NCI-H2196 (cell line): Measurements from ENCODE around the gene CTIF.
"Not testable (repeated sequence)": the region's sequence is repeated elsewhere in the genome, so short reads cannot be mapped to it uniquely, and the experiment has no call there.

ENCODE experiments used
- DNase-seq: peaks from one replicate; lab custom pipeline; 2025; ENCODE audit not compliant: unreplicated experiment; lab: John Stamatoyannopoulos, UW

Gene CTIF

DNA sequence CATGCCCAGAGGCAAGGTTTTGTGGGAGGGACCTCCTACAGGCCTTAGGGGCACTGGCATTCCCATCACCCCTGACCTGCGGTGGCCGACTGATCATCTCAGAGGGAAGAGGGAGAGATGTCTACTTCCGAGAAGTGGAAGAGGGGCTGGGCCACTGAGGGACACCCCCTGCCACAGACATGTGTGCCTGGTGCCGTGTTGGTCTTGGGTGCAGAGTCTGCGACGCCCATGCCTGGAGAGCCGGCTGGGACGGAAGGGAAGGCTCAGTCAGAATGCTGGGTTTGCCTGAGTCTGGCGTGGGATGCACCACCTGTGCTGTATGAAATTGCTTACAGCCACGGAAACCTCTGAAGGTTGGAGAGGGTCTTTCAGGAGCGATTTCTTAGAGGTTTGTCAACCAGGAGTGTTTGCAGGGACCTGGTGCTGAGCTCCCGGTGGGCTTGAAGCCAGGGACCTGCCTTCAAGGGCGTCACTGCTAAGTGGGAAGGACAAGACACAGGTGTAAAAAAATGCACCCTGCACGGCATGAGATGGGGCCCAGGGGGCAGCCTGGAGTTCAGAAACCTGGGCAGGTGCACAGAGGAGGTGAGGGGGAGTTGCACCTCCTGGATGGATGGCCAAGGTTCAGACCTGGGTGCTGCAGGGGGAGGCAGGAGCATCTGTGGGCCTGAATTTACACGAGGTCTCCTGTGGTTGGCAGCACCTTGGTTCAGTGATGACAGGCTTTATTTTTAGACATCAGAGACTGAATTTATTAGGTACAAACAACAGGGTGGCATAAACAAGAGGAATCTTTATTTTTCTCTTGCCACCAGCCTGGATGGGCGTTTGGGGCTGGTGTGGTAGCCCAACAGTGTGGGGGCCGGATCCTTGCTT lies 100.3 kb downstream of the CTIF start:
- no peak for DNase-seq

DNA sequence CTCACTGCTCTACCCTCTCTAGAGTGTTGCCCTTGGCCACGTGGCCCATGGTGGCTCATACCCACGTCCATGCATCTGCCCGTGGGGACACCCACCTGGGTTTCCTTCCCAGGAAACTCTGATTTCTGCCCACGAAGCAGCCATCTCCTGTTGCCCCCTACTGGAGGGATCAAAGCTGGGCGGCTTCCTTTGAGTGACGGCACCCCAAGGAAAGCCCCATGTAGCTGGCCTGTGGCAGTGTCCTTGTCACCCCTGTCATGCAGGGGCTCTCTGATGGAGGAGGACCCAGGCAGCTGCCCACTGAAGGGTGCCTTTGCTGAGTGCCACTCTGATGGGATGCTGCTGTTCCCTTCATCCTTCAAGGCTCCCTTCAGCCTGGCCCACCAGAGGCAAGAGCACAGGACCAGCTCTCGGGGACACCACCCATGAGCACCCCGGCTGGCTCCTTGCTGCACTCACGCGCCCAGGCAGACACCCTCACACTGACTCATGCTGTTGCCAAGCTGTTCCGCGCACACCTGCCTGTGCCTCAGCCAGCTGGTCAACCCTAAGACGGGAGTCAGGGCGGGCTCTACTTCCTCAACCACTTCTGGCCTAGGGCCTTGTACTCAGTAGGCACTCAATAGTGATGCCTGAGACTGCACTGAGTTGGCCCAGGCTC lies 101.1 kb downstream of the CTIF start:
- DNase-seq, result no peak

DNA sequence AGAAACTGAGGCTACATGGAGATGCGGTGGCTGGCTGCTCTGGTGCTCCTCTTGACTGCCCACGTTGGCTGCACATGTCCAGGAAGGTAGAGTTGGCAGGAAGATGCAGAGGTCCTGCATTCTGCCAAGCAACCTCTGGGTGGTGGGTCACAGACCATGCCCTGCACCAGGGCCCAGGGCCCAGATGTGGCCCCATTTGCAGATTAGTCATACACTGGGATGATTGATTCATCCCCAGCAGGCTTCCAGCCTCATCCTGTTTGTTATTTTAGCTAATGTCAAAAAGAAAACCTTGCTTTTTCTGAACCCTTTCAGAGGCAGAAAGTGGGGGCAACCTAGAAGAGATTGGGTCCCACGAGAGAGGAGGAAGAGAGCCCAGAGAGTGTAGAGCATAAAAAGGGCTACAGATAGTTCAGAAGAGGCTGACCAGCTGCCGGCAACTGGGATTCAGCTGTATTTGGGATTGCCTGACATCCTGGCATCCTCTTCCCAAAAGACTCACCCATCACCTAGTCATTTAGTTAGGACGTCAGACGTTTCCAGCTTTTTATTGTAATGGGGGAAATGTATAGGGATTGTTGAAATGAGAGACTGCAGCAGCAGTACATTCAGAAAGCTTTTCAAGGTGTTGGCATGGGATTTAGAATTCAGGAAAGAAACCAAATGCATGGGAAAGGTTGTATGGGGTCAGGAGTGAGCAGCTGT lies 101.9 kb downstream of the CTIF start:
- DNase-seq, result no peak

DNA sequence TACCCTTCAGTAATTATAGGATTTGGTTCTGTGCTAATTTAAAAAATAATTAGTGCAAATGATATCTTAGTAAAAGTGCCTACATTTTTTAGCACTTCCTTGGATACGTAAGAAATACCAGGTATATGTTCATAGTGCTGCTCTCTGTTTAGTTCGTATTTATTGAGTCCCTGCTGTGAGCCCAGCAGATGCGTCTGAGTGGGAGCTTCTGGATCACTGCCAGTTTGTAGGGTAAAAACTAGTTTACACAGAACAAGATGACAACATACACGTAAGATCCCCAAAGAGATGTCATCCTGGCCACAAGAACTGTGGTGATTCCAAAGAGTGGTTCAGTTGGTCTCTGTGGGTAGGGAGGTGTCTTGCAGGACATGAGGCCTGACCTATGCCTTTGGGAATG lies 103.2 kb downstream of the CTIF start:
- no peak for DNase-seq

DNA sequence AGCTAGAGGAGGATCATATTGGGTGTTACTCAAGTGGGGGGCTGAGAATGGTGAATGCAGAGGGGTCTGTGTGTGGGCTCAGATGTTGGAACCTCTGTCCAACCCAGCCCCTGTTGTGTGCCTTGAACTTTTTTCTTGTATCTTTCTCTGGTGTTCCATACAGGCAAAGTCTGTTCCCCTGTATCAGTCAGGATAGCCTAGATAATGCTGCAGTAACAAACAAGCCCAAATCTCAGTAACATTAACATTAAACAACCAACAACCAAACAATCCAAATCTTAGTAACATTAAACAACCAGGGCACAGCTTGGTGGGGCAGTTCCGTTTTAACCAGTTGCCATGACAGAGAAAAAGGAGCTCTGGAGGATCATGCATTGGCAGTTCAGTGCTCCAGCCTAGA lies 103.7 kb downstream of the CTIF start:
- DNase-seq, result no peak

DNA sequence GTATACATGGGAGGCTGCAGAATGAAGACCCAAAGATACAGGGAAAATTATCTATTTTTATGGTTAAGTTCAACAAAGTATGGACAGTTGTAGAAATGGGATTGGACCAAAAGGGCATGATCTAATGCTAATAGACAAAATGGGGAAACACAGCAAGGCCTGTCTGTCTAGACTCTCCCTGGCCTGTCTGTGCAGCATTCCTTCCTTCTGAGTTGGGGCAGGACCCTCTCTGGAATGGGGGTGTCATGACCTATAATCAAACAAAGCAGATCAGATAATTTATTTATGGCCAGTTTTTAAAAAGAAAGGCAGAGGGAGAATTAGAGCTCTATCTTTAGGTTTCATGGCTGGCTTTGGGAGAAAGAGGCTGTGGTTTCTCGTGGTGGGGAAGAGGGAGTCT lies 104.4 kb downstream of the CTIF start:
- no peak for DNase-seq

DNA sequence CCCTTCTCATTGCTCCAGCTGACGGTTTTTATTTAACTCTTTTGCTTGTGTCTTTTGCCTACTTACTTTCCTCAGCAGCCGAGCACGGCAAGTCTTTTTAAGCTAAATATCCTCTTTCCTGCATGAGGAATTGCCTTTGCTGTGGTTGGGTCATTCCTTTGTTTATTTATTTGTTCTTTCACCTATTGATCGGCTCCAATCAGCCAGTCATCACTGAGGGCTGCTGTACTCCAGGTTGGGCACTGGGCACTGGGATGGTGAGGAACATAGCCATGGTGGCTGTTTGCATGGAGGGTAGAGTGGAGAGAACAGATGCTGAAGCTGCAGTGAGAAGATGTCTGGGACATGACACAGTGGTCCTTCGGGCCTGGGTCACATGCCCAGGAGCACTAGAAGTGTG lies 105.2 kb downstream of the CTIF start:
- no peak for DNase-seq

DNA sequence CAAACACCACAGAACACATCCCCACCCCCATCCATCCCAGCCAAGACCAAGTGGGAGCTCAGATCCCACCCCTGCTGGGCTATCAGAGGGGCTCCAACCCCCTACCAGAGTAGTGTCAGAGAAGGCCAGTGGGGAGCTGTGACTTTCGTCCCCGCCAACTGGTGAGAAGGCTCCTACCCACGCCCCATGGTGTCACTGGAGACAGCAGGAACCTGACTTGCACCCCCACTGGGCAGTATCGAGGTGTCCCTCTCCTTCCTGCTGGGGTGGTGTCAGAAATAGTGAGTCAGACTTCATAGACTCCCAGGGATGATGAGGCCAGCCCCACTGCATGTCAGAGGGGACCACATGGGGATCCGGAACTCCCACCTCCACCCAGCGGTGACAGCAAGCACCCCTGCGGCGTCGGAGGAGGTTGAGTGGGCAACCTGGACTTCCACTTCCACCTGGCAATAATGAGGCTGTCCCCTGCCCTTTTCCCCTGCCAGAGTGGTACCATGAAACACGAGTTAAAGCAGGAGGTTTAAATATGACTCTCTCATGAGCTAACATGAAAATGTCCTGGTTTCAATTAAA lies 106.7 kb downstream of the CTIF start:
- DNase-seq, result no peak

DNA sequence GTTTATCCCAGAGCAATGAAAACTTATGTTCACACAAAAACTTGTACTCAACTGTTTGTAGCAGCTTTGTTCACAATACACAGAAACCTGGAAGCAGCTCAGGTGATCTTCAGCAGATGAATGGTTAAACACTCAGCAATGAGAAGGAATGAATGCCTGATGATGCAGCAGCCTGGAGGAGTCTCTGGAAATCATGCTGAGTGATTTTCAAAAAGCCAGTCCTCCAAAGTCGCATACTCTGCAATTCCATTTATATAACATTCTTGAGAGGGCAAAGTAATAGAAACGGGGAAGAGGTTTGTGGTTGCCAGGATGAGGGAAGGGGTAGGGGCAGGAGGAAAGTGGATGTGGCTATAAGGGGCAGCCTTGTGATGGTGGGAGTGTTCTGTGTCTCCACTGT lies 108.1 kb downstream of the CTIF start:
- no peak for DNase-seq

DNA sequence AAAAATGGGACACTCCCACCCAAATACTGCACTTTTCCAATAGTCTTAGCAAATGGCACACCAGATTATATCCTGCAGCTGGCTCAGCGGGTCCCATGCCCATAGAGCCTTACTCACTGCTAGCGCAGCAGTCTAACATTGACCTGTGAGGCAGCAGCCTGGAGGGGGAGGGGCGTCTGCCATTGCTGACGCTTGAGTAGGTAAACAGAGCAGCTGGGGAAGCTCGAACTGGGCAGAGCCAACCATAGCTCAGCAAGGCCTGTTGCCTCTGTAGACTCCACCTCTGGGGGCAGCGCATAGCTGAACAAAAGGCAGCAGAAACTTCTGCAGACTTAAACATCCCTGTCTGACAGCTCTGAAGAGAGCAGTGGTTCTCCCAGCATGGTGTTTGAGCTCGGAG lies 110.4 kb downstream of the CTIF start:
- DNase-seq, result peak; percentile 42

DNA sequence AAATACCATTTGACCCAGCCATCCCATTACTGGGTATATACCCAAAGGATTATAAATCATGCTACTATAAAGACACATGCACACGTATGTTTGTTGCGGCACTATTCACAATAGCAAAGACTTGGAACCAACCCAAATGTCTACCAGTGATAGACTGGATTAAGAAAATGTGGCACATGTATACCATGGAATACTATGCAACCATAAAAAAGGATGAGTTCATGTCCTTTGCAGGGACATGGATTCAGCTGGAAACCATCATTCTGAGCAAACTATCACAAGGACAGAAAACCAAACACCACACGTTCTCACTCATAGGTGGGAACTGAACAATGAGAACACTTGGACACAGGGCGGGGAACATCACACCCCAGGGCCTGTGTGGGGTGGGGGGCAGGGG lies 115.8 kb downstream of the CTIF start:
- not testable (repeated sequence) for DNase-seq

DNA sequence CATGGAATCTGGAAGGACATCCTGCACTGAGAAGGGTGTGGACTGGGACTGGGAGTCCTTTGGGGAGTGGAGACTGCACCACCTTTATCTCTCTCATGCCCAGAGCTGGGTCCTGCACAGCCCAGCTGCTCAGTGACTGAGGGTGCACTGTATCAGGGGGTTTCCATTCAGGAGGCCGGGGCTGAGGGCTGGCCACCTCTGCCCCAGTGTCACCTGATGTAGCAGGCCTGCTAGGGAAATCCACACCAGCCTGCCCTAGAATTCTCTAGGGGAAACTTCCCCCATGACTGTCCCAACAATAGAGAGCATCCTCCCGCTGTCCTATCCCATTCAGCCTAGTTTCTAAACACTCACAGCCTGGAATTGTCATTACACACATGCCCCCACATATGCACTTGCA lies 116.7 kb downstream of the CTIF start:
- DNase-seq, result no peak

DNA sequence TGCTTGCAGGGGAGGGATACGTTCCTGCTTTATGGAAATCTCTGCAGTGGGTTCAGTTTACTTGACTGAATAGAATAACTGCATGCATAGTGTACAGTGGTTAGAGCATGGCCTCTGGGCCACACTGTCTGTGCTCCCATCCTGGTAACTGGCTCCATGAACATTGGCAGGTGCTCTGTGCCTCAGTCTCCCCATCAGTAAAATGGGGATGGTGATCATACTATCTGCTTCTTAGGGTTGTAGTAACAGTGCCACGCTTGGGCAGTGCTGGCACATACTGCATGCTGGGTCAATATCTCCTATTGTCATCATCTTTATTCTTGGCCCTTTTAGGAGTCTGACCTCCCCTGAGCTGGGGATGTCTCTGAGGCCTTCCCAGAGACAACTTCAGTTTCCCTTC lies 117.3 kb downstream of the CTIF start:
- no peak for DNase-seq

DNA sequence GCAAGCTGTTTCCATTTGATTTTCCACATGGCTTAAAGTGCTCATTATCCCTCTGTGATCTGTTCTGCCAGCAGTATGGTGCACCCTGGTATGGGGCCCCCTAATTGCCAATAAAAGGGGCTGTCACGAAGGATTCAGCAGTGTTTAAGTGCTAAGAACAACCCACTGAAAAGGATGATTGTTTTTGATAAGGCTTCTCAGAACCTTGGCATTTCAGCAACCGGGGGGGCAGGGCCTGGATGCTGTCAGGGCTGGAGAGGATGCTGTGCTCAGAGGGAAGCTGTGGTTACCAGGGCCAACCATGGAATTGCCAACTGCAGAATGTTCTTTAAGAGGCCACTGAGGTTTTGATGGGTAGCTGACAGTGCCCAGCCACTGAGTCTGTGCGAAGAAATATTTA lies 117.8 kb downstream of the CTIF start:
- no peak for DNase-seq

DNA sequence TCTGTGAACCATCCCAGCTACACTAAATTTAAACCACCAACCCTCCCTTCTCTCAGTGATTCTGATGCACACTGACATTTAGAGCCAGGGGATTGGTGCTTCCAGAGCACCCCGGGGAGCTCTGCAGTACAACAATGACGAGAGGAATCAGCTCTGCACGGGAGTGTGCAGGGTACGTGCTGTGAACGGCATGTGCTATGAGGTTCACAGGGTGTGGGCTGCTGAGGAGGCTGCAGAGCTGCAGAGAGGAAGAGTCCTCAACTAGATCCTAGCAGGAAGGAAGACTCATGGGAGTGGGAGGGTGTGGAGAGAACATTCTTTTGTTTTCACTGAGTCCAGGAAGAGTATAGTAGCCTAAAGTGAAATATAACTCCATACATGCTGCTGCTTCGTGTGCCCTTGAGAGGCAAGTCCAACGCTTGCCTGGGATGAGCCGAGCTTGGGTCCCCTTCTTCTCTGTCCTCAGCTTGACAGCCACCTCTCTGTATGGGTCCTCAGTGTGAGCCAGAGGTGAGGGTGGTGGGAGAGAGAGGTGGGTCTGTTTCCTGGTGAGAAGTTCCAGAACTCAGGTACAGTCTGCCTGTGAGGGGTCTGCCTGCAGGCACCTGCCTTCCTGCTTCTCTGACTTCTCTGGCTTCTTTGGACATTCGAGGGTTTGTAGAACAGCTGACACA lies 118.8 kb downstream of the CTIF start:
- no peak for DNase-seq

DNA sequence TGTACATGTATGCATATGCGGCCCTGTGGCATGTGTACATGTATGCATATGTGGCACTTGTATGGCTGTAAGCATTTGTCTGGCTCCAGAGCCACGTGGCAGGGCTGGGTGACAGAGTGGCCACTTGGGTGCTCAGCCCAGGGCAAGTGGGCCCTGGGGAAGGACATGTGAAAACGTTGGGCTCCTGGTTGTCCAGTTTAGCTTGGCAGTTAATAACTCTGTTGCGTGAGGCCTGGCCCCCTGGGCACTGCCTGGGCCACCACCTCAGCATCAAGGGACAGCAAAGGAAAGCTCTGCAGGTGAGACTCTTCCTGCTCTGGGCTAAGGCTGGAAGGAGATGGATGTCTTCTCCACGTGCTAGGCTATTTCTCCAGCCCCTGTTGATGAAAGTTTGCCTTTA lies 119.9 kb downstream of the CTIF start:
- no peak for DNase-seq

DNA sequence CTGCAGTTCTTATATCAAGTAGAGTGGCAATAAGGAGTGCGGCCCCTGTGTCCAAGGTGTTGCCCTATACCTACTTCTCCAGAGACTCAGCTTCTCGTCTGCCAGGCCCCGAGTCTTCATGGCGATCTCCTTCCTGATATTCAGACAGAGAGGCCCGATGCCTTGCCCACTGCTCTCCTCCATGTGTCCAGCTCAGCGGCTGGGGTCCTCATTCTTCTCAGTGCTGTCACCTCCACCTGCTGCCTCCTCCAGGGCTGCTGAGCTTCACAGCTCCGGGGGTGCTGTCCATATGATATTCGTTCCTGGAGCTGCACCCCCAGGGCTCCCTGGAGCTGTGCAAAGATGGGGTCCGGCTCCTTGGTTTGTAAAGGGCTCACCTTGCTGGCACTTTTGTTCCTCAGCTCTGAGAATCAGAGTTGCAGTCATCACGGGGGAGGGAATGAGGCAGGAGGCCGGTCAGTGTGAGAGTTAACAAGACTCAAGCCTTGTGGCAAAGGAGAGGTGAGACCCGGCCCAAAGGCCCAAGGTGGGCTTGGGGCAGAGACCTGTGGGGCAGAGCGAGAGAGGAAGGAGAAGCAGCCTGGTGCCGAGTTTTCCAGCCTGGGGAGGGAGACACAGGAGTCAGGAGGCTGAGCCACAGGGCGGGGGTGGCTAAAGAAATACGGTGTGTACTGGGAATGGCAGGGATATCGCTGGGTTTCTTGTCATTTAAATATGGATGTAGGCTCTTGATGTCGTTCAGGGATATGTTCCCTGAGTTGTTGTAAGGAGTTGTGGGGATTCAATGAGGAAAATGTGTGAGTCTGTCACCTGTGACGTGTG lies 120.6 kb downstream of the CTIF start:
- no peak for DNase-seq

DNA sequence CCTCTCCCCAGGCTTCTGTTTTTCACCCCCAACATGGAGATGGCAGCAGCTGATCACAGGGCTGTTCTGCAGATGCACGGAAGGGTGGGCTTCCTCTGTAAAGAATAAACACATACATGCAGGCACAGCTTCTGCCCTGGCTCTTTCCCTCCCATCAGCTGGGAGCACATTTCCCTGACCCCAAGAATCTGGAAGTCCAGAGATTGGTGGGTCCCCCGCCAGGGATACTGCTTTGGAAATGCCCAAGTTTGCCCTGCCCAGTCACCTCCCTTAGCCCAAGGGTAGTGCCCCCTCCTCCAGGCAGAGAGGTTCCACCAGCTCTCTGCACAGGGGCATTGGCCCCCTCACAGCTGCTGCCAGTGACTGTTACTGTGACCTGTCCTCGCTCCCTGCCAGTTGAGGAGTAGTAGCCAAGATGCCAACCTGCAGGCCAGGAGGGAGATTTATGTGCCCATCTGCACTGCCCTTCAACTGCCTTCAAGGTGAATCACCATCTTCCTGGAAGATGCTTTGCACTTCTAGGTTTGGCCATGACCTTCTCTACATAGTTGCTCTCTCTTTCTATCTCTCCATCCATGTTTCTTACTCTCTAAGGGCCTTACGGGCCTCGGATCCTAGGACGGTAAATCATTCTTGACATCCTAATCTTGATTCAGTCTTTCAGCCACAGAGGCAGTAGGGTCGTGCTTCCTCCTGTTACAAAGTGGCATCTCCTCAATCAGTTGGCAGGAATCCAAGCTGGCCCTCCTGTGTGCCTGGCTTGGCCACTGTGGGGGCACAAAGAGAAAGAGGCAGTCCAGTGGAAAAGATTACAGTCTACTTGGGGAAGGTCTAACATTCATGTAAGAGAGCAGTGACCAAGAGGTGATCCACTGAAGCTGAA lies 121.8 kb downstream of the CTIF start:
- no peak for DNase-seq

DNA sequence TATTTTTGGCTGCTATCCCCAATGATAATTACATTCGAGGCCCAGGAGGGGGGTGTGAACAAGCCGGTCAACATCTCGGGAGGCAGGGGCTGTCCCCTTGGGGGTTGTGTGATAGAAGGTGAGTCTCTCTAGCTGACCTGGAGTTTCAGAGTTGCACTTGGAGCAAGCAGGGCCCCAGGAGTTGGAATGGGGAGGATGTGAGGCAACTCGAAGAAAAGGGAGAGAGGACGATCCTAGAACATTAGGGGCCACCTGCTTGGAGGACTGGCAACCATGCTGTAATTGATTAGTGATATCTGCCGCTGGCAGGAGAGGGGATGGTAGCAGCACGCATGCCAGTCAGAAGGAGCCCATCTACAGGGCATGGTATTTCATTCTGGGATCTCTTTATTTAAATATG lies 122.6 kb downstream of the CTIF start:
- DNase-seq, result no peak
